SK-N-SH treated with all-trans-retinoic acid at 6 μM for 48 hours (cell line): ENCODE data around the gene POU2AF3.

Experiments used
- ATAC-seq: fragments of 200-7000 bp; cut with Tn5 transposase; 3 replicates; pipeline ENCODE4 v1.9.1; 2020; ENCODE audit warnings: mild to moderate bottlenecking, moderate library complexity
- ARNTL ChIP-seq: fragments of 450-650 bp; formaldehyde crosslinking; IDR thresholded peaks from 2 replicates; pipeline ENCODE4 v1.5.0; 2020; ENCODE audit warnings: low read depth, mild to moderate bottlenecking, moderate library complexity, borderline replicate concordance
- BACH2 ChIP-seq: fragments of 250-450 bp; sonication (Bioruptor Pico); IDR thresholded peaks from 2 replicates; pipeline ENCODE4 v1.9.0; 2021; ENCODE audit warnings: mild to moderate bottlenecking, borderline replicate concordance
- ESRRG ChIP-seq: fragments of 250-450 bp; sonication (Bioruptor Pico); IDR thresholded peaks from 2 replicates; pipeline ENCODE4 v1.6.1; 2021; ENCODE audit warnings: mild to moderate bottlenecking
- GLIS3 ChIP-seq: fragments of 250-450 bp; sonication (Bioruptor Pico); IDR thresholded peaks from 2 replicates; pipeline ENCODE4 v1.5.0; 2020; ENCODE audit warnings: mild to moderate bottlenecking, moderate library complexity
- OSR1 ChIP-seq: fragments of 250-450 bp; sonication (Bioruptor Pico); IDR thresholded peaks from 2 replicates; pipeline ENCODE4 v1.8.0; 2022; ENCODE audit warnings: moderate library complexity, mild to moderate bottlenecking, inconsistent platforms
- PPARA ChIP-seq: fragments of 250-450 bp; sonication (Bioruptor Pico); IDR thresholded peaks from 2 replicates; pipeline ENCODE4 v1.5.0; 2020; ENCODE audit warnings: mild to moderate bottlenecking, borderline replicate concordance
- RARB ChIP-seq: fragments of 250-450 bp; sonication (Bioruptor Pico); IDR thresholded peaks from 2 replicates; pipeline ENCODE4 v1.8.0; 2021; ENCODE audit warnings: mild to moderate bottlenecking, moderate library complexity
- SNAI2 ChIP-seq: fragments of 250-450 bp; sonication (Bioruptor Pico); IDR thresholded peaks from 2 replicates; pipeline ENCODE4 v1.5.0; 2020; ENCODE audit warnings: mild to moderate bottlenecking, moderate library complexity
- TCF4 ChIP-seq: fragments of 250-450 bp; sonication (Bioruptor Pico); IDR thresholded peaks from 2 replicates; pipeline ENCODE4 v1.8.0; 2021; ENCODE audit warnings: mild to moderate bottlenecking, moderate library complexity, borderline replicate concordance
- TOX ChIP-seq: fragments of 250-450 bp; sonication (Bioruptor Pico); IDR thresholded peaks from 2 replicates; pipeline ENCODE4 v1.8.0; 2021; ENCODE audit warnings: mild to moderate bottlenecking, moderate library complexity, borderline replicate concordance
- ZC3H10 ChIP-seq: fragments of 250-450 bp; sonication (Bioruptor Pico); IDR thresholded peaks from 2 replicates; pipeline ENCODE4 v1.5.1; 2021; ENCODE audit warnings: mild to moderate bottlenecking, moderate library complexity
- ZFP3 ChIP-seq: fragments of 250-450 bp; sonication (Bioruptor Pico); IDR thresholded peaks from 2 replicates; pipeline ENCODE4 v1.5.0; 2020; ENCODE audit warnings: mild to moderate bottlenecking, moderate library complexity
- ZFP30 ChIP-seq: fragments of 450-650 bp; formaldehyde crosslinking; IDR thresholded peaks from 2 replicates; pipeline ENCODE4 v1.5.0; 2022; ENCODE audit warnings: mild to moderate bottlenecking, moderate library complexity
- ZNF565 ChIP-seq: fragments of 450-650 bp; formaldehyde crosslinking; conservative IDR thresholded peaks from 2 replicates; pipeline ENCODE4 v1.5.0; 2020; ENCODE audit warnings: low read depth, mild to moderate bottlenecking, moderate library complexity
- ZNF70 ChIP-seq: fragments of 450-650 bp; formaldehyde crosslinking; IDR thresholded peaks from 2 replicates; pipeline ENCODE4 v1.5.0; 2020; ENCODE audit warnings: mild to moderate bottlenecking, moderate library complexity
- ZNF8 ChIP-seq: fragments of 450-650 bp; formaldehyde crosslinking; IDR thresholded peaks from 2 replicates; pipeline ENCODE4 v1.5.0; 2020; ENCODE audit warnings: mild to moderate bottlenecking, moderate library complexity
- TF ChIP-seq, protein P1 (sequence below): fragments of 250-450 bp; sonication (Bioruptor Pico); IDR thresholded peaks from 2 replicates; pipeline ENCODE4 v1.8.0; 2021; ENCODE audit warnings: low read depth, mild to moderate bottlenecking, moderate library complexity, borderline replicate concordance
- TF ChIP-seq, protein P2 (sequence below): fragments of 250-450 bp; sonication (Bioruptor Pico); IDR thresholded peaks from 2 replicates; pipeline ENCODE4 v1.5.1; 2021; ENCODE audit warnings: mild to moderate bottlenecking, moderate library complexity
- TF ChIP-seq, protein P3 (sequence below): fragments of 250-450 bp; sonication (Bioruptor Pico); IDR thresholded peaks from 2 replicates; pipeline ENCODE4 v1.5.1; 2020; ENCODE audit warnings: low read depth, mild to moderate bottlenecking, moderate library complexity
- TF ChIP-seq, protein P4 (sequence below): fragments of 250-450 bp; sonication (Bioruptor Pico); IDR thresholded peaks from 2 replicates; pipeline ENCODE4 v1.8.0; 2020; ENCODE audit warnings: mild to moderate bottlenecking, moderate library complexity, borderline replicate concordance

The POU2AF3 gene

DNA sequence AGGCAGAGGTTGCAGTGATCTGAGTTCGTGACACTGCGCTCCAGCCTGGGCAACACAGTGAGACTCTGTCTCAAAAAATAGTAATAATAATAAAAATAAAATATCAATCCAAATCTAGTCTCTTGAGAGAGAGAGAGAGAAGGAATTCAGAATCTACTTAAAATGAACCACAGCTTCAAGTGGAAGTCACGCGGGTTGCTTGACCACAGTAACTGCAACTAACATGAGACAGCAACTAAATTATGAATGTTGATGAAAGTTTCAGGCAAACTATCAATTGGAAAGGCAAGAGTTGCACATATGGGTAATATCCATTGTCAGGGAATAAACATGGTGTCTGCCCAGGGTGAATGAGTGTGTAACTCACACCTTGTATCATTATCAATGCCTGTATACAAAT, 40.3 kb upstream of the POU2AF3 start:
- no peak for TF ChIP-seq ZNF565 (CRISPR knock-in tag)
- TF ChIP-seq ARNTL (CRISPR knock-in tag), result no peak
- no peak for TF ChIP-seq ZFP30 (CRISPR knock-in tag)
- TF ChIP-seq, protein P1, sequence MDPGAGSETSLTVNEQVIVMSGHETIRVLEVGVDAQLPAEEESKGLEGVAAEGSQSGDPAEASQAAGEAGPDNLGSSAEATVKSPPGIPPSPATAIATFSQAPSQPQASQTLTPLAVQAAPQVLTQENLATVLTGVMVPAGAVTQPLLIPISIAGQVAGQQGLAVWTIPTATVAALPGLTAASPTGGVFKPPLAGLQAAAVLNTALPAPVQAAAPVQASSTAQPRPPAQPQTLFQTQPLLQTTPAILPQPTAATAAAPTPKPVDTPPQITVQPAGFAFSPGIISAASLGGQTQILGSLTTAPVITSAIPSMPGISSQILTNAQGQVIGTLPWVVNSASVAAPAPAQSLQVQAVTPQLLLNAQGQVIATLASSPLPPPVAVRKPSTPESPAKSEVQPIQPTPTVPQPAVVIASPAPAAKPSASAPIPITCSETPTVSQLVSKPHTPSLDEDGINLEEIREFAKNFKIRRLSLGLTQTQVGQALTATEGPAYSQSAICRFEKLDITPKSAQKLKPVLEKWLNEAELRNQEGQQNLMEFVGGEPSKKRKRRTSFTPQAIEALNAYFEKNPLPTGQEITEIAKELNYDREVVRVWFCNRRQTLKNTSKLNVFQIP (CRISPR knock-in tag), result no peak
- TF ChIP-seq ZNF8, result no peak
- TF ChIP-seq, protein P2, sequence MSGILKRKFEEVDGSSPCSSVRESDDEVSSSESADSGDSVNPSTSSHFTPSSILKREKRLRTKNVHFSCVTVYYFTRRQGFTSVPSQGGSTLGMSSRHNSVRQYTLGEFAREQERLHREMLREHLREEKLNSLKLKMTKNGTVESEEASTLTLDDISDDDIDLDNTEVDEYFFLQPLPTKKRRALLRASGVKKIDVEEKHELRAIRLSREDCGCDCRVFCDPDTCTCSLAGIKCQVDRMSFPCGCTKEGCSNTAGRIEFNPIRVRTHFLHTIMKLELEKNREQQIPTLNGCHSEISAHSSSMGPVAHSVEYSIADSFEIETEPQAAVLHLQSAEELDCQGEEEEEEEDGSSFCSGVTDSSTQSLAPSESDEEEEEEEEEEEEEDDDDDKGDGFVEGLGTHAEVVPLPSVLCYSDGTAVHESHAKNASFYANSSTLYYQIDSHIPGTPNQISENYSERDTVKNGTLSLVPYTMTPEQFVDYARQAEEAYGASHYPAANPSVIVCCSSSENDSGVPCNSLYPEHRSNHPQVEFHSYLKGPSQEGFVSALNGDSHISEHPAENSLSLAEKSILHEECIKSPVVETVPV (CRISPR knock-in tag), result no peak
- TF ChIP-seq SNAI2, result no peak
- no peak for TF ChIP-seq OSR1 (CRISPR knock-in tag)
- TF ChIP-seq TOX (CRISPR knock-in tag), result no peak
- no peak for TF ChIP-seq PPARA (CRISPR knock-in tag)
- TF ChIP-seq ZFP3, result no peak
- no peak for TF ChIP-seq GLIS3 (CRISPR knock-in tag)
- TF ChIP-seq ESRRG (CRISPR knock-in tag), result no peak
- TF ChIP-seq, protein P3, sequence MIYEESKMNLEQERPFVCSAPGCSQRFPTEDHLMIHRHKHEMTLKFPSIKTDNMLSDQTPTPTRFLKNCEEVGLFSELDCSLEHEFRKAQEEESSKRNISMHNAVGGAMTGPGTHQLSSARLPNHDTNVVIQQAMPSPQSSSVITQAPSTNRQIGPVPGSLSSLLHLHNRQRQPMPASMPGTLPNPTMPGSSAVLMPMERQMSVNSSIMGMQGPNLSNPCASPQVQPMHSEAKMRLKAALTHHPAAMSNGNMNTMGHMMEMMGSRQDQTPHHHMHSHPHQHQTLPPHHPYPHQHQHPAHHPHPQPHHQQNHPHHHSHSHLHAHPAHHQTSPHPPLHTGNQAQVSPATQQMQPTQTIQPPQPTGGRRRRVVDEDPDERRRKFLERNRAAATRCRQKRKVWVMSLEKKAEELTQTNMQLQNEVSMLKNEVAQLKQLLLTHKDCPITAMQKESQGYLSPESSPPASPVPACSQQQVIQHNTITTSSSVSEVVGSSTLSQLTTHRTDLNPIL (CRISPR knock-in tag), result no peak
- TF ChIP-seq BACH2, result no peak
- ATAC-seq, result no peak

DNA sequence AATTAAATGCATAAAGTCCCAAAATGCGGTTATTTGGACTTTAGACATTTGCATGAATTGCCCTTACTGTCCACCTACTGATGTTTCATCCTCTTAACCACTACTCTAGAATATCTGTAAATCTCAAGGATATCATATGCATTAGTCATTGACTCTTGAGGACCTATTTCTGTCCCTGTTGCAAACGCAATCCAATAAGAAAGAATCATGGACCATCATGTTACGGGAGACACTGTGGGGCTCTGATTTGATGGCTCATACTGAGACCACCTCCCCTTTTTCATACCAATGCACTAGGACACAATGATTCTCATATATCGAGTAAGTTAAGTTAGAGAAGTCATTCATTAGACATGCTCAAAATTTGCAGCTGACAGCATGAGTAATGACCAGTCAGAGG, 38.5 kb upstream of the POU2AF3 start:
- no peak for ATAC-seq
- TF ChIP-seq ZNF8, result no peak
- TF ChIP-seq, protein P3 (CRISPR knock-in tag), result no peak
- TF ChIP-seq ZNF70, result no peak
- no peak for TF ChIP-seq ZC3H10 (CRISPR knock-in tag)
- TF ChIP-seq BACH2, result no peak
- no peak for TF ChIP-seq TCF4 (CRISPR knock-in tag)
- no peak for TF ChIP-seq GLIS3 (CRISPR knock-in tag)
- TF ChIP-seq, protein P1 (CRISPR knock-in tag), result no peak
- TF ChIP-seq, protein P2 (CRISPR knock-in tag), result no peak
- TF ChIP-seq ZNF565 (CRISPR knock-in tag), result no peak
- TF ChIP-seq SNAI2, result no peak
- no peak for TF ChIP-seq OSR1 (CRISPR knock-in tag)
- TF ChIP-seq ARNTL (CRISPR knock-in tag), result no peak
- TF ChIP-seq, protein P4, sequence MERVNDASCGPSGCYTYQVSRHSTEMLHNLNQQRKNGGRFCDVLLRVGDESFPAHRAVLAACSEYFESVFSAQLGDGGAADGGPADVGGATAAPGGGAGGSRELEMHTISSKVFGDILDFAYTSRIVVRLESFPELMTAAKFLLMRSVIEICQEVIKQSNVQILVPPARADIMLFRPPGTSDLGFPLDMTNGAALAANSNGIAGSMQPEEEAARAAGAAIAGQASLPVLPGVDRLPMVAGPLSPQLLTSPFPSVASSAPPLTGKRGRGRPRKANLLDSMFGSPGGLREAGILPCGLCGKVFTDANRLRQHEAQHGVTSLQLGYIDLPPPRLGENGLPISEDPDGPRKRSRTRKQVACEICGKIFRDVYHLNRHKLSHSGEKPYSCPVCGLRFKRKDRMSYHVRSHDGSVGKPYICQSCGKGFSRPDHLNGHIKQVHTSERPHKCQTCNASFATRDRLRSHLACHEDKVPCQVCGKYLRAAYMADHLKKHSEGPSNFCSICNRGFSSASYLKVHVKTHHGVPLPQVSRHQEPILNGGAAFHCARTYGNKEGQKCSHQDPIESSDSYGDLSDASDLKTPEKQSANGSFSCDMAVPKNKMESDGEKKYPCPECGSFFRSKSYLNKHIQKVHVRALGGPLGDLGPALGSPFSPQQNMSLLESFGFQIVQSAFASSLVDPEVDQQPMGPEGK (CRISPR knock-in tag), result no peak
- no peak for TF ChIP-seq ESRRG (CRISPR knock-in tag)
- TF ChIP-seq RARB, result no peak
- TF ChIP-seq, all 23 proteins: peak for 0
